Activated CD4-positive, CD25-positive, alpha-beta regulatory T cell treated with anti-CD3 and anti-CD28 coated beads, Interleukin-2, amount 50 U/mL, for 16 hours (primary cell): ENCODE measurements around the gene STK38L.

Experiments used
- DNase-seq: peaks from one replicate; pipeline ENCODE4 v3.0.0-alpha.2; 2020; ENCODE audit warnings: low read depth, low spot score

The STK38L gene

DNA sequence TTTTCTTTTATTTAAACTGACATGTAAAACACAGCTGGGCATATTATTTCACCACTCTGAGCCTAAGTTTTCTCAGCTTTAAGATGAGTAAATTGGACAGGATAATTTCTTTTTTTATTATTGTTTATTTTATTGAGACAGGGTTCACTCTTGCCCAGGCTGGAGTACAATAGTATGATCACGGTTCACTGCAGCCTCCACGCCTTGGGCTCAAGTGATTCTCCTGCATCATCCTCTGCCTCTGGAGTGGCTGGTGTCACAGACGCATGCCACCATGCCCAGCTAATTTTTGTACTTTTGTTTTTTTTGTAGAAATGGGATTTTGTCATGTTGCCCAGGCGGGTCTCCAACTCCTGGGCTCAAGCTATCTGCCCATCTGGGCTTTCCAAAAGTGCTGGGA lies 101.3 kb downstream of the STK38L start:
- no peak for DNase-seq

GRCh38 chr12:27347779-27348178 lies 103.7 kb downstream of the STK38L start:
- no peak for DNase-seq

DNA sequence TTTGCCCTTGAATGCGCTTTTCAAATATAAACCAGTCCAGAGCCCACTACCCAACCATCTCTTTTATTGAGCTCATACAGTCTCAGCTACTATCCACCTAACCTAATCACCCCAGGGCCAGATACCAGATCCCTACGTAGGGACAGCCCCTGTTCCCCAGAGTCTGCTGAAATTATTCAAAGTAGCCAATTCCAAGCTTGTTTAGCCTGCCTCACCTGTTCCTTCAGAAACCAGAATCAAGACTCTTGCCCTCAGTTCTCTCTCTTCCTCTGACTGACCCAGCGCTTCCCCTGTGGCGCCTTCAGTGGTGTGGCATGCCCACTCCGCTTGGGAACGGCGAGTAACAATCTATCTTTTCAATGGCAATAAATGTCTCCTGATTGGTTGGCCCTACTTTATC lies 107.4 kb downstream of the STK38L start:
- DNase-seq = no peak

DNA sequence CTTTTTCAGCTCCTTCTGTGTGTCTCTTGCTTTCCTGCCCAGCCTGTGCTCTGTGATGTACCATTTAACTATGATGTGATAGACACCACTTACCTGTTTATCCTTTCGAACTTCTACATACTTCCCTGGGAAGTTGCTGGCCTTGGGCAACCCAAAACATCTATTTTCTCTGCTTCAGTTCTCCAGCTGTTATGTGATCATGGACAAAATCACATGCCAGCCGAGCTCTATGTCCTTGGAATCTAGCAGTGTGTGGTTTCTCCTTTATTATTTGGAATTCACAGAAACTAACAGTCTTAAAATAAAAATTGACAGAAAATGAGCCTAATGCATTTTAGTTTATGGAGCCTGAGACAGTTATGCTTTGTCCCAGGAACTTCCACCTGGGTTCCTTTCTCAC lies 111.4 kb downstream of the STK38L start:
- DNase-seq = no peak

DNA sequence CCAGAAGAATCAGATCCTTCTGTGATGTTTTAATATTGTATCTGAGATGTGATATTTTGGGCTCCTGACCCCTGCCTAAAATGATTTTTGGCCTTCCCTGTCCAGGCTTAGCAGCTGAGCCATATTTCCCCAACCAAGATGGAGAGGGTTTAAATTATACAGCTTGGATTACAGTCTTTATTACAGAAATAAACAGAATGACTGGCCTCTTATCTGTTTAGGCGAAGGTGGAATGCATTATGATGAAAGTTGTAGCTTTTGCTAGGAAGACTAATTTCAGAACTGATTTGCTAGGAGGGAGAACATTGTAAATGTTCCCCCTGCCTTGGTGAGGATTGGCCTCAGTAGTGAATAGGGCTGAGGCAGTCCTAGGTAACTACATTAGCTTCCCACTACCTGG lies 111.9 kb downstream of the STK38L start:
- no peak for DNase-seq

- DNase-seq = no peak
These were observed 115.7 kb downstream of the STK38L start for GRCh38 chr12:27359578-27360340.

GRCh38 chr12:27361372-27361771 lies 117.3 kb downstream of the STK38L start:
- no peak for DNase-seq

DNA sequence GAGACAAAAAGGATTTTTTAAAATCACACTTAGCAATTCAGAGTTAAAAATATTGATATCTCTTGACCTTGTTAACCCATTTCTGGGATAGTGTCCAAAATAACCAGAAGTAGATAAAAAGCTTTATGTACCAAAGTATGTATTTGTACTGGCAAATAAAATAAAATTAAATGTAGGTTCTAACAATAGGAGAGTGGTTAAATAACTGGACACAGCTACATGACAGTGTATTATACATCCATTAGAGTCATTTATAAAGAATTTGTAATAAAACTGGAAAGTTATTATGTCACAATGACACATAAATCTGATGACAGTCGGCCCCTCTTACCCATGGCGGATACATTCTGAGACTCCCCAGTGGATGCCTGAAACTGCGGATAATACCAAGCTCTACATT lies 122.5 kb downstream of the STK38L start:
- DNase-seq = no peak

DNA sequence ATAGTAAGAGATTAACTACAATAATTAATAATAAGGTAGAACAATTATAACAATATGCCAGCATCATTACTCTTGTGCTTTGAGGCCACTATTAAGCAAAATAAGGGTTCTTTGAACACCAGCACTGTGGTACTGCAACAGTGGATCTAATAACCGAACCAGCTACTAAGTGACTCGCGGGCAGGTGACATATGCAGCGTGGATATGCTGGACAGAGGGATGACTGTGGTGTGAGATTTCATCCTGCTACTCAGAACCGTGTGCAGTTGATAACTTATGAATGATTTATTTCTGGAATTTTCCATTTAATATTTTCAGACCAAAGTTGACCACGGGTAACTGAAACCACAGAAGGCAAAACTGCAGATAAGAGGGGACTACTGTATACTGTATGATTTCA lies 123.0 kb downstream of the STK38L start:
- DNase-seq = no peak
